B cell (primary cell): Measurements from ENCODE around the gene S100A5. TPM values are rescaled to one million over a fixed set of nuclear protein-coding genes. Genes with fewer than 3 reads are reported as not detected.
A peak's percentile ranks its signal among the peaks of the same experiment; 100 is the strongest.

Experiments
- ATAC-seq: fragments of 200-7000 bp; cut with Tn5 transposase; one replicate; pipeline ENCODE4 v1.10.0; 2021; ENCODE audit warnings: low read depth, mild to moderate bottlenecking, moderate number of reproducible peaks, moderate library complexity
- CTCF ChIA-PET: fragments of 350-600 bp; sonication (Branson Sonifier 250); formaldehyde crosslinking; loops from one replicate; lab custom pipeline; 2021; ENCODE audit warnings: antibody characterized with exemption, inconsistent platforms; lab: Charles Lee
- POLR2A ChIA-PET: fragments of 350-600 bp; sonication (Branson Sonifier 250); formaldehyde crosslinking; loops from one replicate; lab custom pipeline; 2021; ENCODE audit warnings: antibody characterized with exemption; lab: Charles Lee
- DNase-seq: peaks from one replicate; pipeline ENCODE4 v3.0.0; 2013
- H2AFZ ChIP-seq: 2 replicates; pipeline ENCODE4 v1.6.1; 2012; ENCODE audit warnings: mild to moderate bottlenecking, low read depth, low read length; ENCODE audit not compliant: insufficient read depth, poor library complexity, severe bottlenecking
- H3K27ac ChIP-seq, 2 donors: 1 replicate in 1 of 2; 2 replicates in 1 of 2; pipeline ENCODE4 v1.5.1; 2012 to 2013; ENCODE audit warnings: low read length in 2 of 2, mild to moderate bottlenecking in 2 of 2, moderate library complexity in 1 of 2
- H3K27me3 ChIP-seq, 4 experiments: fragments of 200-600 bp in 1 of 4; sonication (generic) in 1 of 4; replicated peaks in 1 of 4; 1 replicate in 2 of 4; 2 replicates in 2 of 4; pipeline versions ENCODE4 v1.6.1 to v1.7.0; 2013 to 2016; ENCODE audit warnings: low read length in 3 of 4, mild to moderate bottlenecking in 2 of 4, mixed read lengths in 1 of 4, moderate library complexity in 1 of 4; ENCODE audit not compliant: insufficient read depth in 4 of 4, control insufficient read depth in 3 of 4; ENCODE audit errors: control extremely low read depth in 1 of 4
- H3K36me3 ChIP-seq, 2 experiments: replicated peaks in 1 of 2; 1 replicate in 1 of 2; 2 replicates in 1 of 2; pipeline versions ENCODE4 v1.6.1 to v1.7.1; 2013; ENCODE audit warnings: low read length in 1 of 2; ENCODE audit not compliant: insufficient read depth in 2 of 2, control insufficient read depth in 1 of 2; ENCODE audit errors: control extremely low read depth in 1 of 2, extremely low read depth in 1 of 2
- H3K4me1 ChIP-seq, 2 donors: fragments of 200-600 bp in 1 of 2; sonication (generic) in 1 of 2; 1 replicate in 1 of 2; 2 replicates in 1 of 2; pipeline versions ENCODE4 v1.5.1 to v1.6.1; 2013 to 2017; ENCODE audit warnings: low read length in 2 of 2; ENCODE audit not compliant: control insufficient read depth in 2 of 2, insufficient read depth in 2 of 2
- H3K4me2 ChIP-seq: replicated peaks from 2 replicates; pipeline ENCODE3; 2012; ENCODE audit warnings: mild to moderate bottlenecking, low read depth, low read length; ENCODE audit not compliant: poor library complexity, severe bottlenecking
- H3K4me3 ChIP-seq, 5 experiments: fragments of 200-600 bp in 1 of 5; sonication (generic) in 1 of 5; 1 replicate in 3 of 5; 2 replicates in 2 of 5; pipeline versions ENCODE4 v1.5.1 to v1.7.0; 2011 to 2016; ENCODE audit warnings: low read length in 4 of 5, mild to moderate bottlenecking in 4 of 5, low read depth in 2 of 5, control low read depth in 1 of 5, moderate library complexity in 1 of 5; ENCODE audit not compliant: insufficient read depth in 1 of 5; ENCODE audit errors: control extremely low read depth in 1 of 5, extremely low read depth in 1 of 5
- H3K79me2 ChIP-seq: fragments of 200-600 bp; sonication (generic); one replicate; pipeline ENCODE4 v1.6.0; 2016; ENCODE audit warnings: low read length; ENCODE audit not compliant: control insufficient read depth, insufficient read depth
- H3K9ac ChIP-seq: fragments of 200-600 bp; sonication (generic); 2 replicates; pipeline ENCODE4 v1.6.1; 2017; ENCODE audit warnings: mild to moderate bottlenecking, low read length, moderate library complexity
- H3K9me3 ChIP-seq, 3 donors: one replicate each; pipeline versions ENCODE4 v1.6.1 to v1.7.1; 2013; ENCODE audit warnings: low read length in 2 of 3; ENCODE audit not compliant: control insufficient read depth in 2 of 3, insufficient read depth in 1 of 3; ENCODE audit errors: control extremely low read depth in 1 of 3
- H4K20me1 ChIP-seq: 2 replicates; pipeline ENCODE4 v1.6.0; 2012; ENCODE audit warnings: mild to moderate bottlenecking, low read length; ENCODE audit not compliant: insufficient read depth, control insufficient read depth, poor library complexity, severe bottlenecking
- H3K27ac Mint-ChIP-seq: one replicate; pipeline ENCODE4 v1.8.0; 2021; ENCODE audit warnings: mixed read lengths
- H3K27me3 Mint-ChIP-seq: one replicate; pipeline ENCODE4 v1.8.0; 2021; ENCODE audit warnings: mixed read lengths
- H3K4me1 Mint-ChIP-seq: one replicate; pipeline ENCODE4 v1.8.0; 2021; ENCODE audit warnings: mixed read lengths
- H3K4me3 Mint-ChIP-seq: one replicate; pipeline ENCODE4 v1.8.0; 2021; ENCODE audit warnings: mixed read lengths
- H3K9me3 Mint-ChIP-seq: one replicate; pipeline ENCODE4 v1.8.0; 2022; ENCODE audit warnings: mixed read lengths; ENCODE audit not compliant: insufficient read depth
- CTCF ChIP-seq: fragments of 200-600 bp; IDR thresholded peaks from one replicate; pipeline ENCODE4 v1.8.0; 2022; ENCODE audit warnings: antibody characterized with exemption, mild to moderate bottlenecking
- EZH2 ChIP-seq: IDR thresholded peaks from 2 replicates; pipeline ENCODE4 v1.6.1; 2012; ENCODE audit warnings: borderline replicate concordance, low read depth, mild to moderate bottlenecking, moderate library complexity, low read length; ENCODE audit not compliant: insufficient read depth, poor library complexity, severe bottlenecking
- WGBS: methylation state at CpG from one replicate; pipeline ENCODE4 v1.1.5; 2013; ENCODE audit warnings: missing lambda C conversion rate; ENCODE audit not compliant: insufficient coverage; 5-methylcytosine and 5-hydroxymethylcytosine counted together
- intact Hi-C: fragments of 100-400 bp; cut with micrococcal nuclease; formaldehyde crosslinking; loops from one replicate; pipeline ENCODE4 v1.10.0; 2022
- polyA plus RNA-seq: library from polyadenylated mRNA; depleted of rRNA; stranded (reverse); fragments of >200 nt; gene quantifications from 2 replicates; pipeline ENCODE4 v1.2.3, GENCODE V29; 2012
- total RNA-seq, 2 donors: library from RNA; stranded (reverse); fragments of 120-200 nt in 1 of 2; gene quantifications; 1 replicate in 1 of 2; 2 replicates in 1 of 2; pipeline versions ENCODE4 v1.2.3 to v1.2.4, GENCODE V29; 2013 to 2022

The S100A5 gene
- total and polyA plus RNA-seq, 2 donors (not counting 1 experiment from before 2014, with no cell fraction given), result 0.64 TPM; not detected in 1

DNA sequence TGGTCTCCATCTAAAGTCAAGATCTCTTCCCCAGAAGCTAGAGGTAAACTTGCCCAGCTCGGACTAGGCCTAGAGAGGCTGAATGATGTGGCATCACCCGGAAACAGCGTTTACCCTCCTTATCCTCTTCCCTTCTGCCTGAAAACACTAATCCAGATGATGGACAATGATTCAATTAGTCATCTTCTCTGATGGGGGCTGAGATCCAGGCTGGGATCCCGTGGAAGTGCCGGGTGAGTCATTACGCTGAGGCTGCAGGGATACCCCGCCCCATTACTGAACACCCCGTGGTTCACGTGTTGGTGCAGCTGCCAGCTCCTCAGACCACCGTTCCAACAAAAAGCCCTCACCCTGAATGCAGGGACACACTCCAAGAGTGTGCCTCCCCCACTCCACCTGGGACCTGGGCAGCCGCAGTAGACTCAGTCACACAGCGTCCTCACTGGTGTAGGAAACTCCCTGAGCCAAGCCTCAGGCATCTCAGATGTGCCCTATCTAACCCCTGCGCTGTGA, 7.0 kb downstream of the S100A5 start:
- DNase-seq (no peak), ATAC-seq (no peak)
- H3K4me1 Mint-ChIP-seq, result peaks cover 41% of the 10 kb centered on the region
- H3K4me3 Mint-ChIP-seq, result peak overlapping the region; percentile 41
- POLR2A ChIA-PET, result interaction anchor here (1.6 to 1.8 kb wide), 2 partner anchors 32 to 64 kb away, joined by 5 read pairs; partner anchors contain the start of gene S100A2
- TF ChIP-seq EZH2, result no peak
- no peak for TF ChIP-seq CTCF
- H3K4me2 ChIP-seq, result peak overlapping the region; percentile 51
- no peak overlapping the region for H2AFZ ChIP-seq
- no peaks in the 10 kb centered on the region for H3K9me3 ChIP-seq
- 87% methylated on average over 10 of the region's 13 CpGs for WGBS
- no peak overlapping the region for H3K9ac ChIP-seq
- H3K27ac Mint-ChIP-seq, result peak overlapping the region; percentile 50
- intact Hi-C loops, result loop anchor here (1.0 to 10.0 kb wide), 4 partner anchors 35 to 141 kb away; partner anchors contain the start of genes CHTOP, ILF2 and NPR1
- peaks cover 0 to 4% of the 10 kb centered on the region in 2 experiments for H3K36me3 ChIP-seq
- peaks cover 38 to 48% of the 10 kb centered on the region in 2 donors for H3K4me1 ChIP-seq
- H3K27ac ChIP-seq, result no peak overlapping the region
- peaks cover 10% of the 10 kb centered on the region for H3K79me2 ChIP-seq
- no peaks in the 10 kb centered on the region for H4K20me1 ChIP-seq
- CTCF ChIA-PET, result interaction anchor here (0.7 to 10.9 kb wide), 16 partner anchors 7 to 144 kb away, joined by 3 to 189 read pairs (median 4); partner anchors contain the start of genes S100A2, S100A3, S100A4 and S100A5
- no peaks in the 10 kb centered on the region for H3K27me3 Mint-ChIP-seq
- H3K9me3 Mint-ChIP-seq, result no peaks in the 10 kb centered on the region
- H3K4me3 ChIP-seq, result no peak overlapping the region
- H3K27me3 ChIP-seq, result no peaks in the 10 kb centered on the region
